GM18499 (cell line): ENCODE results near the gene TAGLN2.

ENCODE experiments used
- ATAC-seq: cut with Tn5 transposase; IDR thresholded peaks from one replicate; pipeline ENCODE4 v1.9.1; 2021; ENCODE audit warnings: moderate number of reproducible peaks; ENCODE audit not compliant: insufficient read depth, unreplicated experiment

TAGLN2 gene

GRCh38 chr1:159924025-159924790 is 1.1 kb downstream of the TAGLN2 start:
- no peak for ATAC-seq

- peak; percentile 24 for ATAC-seq
Observed at GRCh38 chr1:159923203-159924024, 1.9 kb downstream of the TAGLN2 start.

GRCh38 chr1:159922511-159923202 is 2.6 kb downstream of the TAGLN2 start:
- ATAC-seq = no peak

GRCh38 chr1:159921700-159922504 is 3.4 kb downstream of the TAGLN2 start:
- no peak for ATAC-seq

GRCh38 chr1:159921251-159921650 is 4.1 kb downstream of the TAGLN2 start:
- ATAC-seq = no peak

GRCh38 chr1:159920651-159921050 is 4.7 kb downstream of the TAGLN2 start:
- no peak for ATAC-seq

GRCh38 chr1:159920202-159920601 is 5.1 kb downstream of the TAGLN2 start:
- no peak for ATAC-seq

GRCh38 chr1:159919236-159919865 is 6.0 kb downstream of the TAGLN2 start:
- no peak for ATAC-seq

- ATAC-seq = no peak
Observed at GRCh38 chr1:159918352-159919200, 6.7 kb downstream of the TAGLN2 start.

GRCh38 chr1:159917533-159918351 is 7.6 kb downstream of the TAGLN2 start:
- ATAC-seq = no peak

GRCh38 chr1:159916242-159917051 is 8.9 kb downstream of the TAGLN2 start:
- no peak for ATAC-seq

GRCh38 chr1:159915571-159916241 is 9.6 kb downstream of the TAGLN2 start:
- ATAC-seq = no peak

GRCh38 chr1:159914252-159915018 is 10.9 kb downstream of the TAGLN2 start:
- ATAC-seq = no peak

- ATAC-seq = no peak
Observed at GRCh38 chr1:159913451-159914192, 11.7 kb downstream of the TAGLN2 start.
